ENCODE results near the gene FGGY. TPM values are rescaled to one million over a fixed set of nuclear protein-coding genes. Genes with fewer than 3 reads are reported as not detected.

Gene FGGY
- total and polyA plus RNA-seq, 2 donors (not counting 1 experiment from before 2014, with no cell fraction given) = 6.1 to 38.5 TPM

GRCh38 chr1:59292562-59292961 lies 4.3 kb upstream of the FGGY start:
- ChIA-PET POLR2A (interaction anchor here (1.4 to 1.7 kb wide), 2 partner anchors 26 to 508 kb away, joined by 4 to 6 read pairs; partner anchors contain the start of gene JUN), CTCF (interaction anchor here (0.6 to 3.7 kb wide), 15 partner anchors 9 to 552 kb away, joined by 3 to 21 read pairs (median 4); partner anchors contain the start of gene JUN)
- no peak overlapping the region for H2AFZ ChIP-seq (ENCODE audit: insufficient read depth, low read depth, low read length, poor library complexity, severe bottlenecking)
- no peaks in the 10 kb centered on the region for H3K79me2 ChIP-seq (ENCODE audit: control insufficient read depth, insufficient read depth, low read length)
- no peak overlapping the region for H3K9ac ChIP-seq (ENCODE audit: low read length)
- H3K27ac ChIP-seq (ENCODE audit: low read length in 2 of 2) = peak overlapping the region; percentile 15 to 50
- H3K36me3 ChIP-seq (replicated peaks in 1 of 2; ENCODE audit: control extremely low read depth in 1 of 2, control insufficient read depth in 1 of 2, extremely low read depth in 1 of 2, insufficient read depth in 2 of 2, low read length in 1 of 2) = no peaks in the 10 kb centered on the region
- intact Hi-C loops (cut with micrococcal nuclease) = loop anchor here (1.0 to 10.0 kb wide), 4 partner anchors 20 to 522 kb away; partner anchors contain the start of gene HOOK1
- Mint-ChIP-seq H3K4me3 (peak overlapping the region; percentile 14), H3K27me3 (no peaks in the 10 kb centered on the region), H3K9me3 (ENCODE audit: insufficient read depth) (no peaks in the 10 kb centered on the region), H3K4me1 (peaks cover 47% of the 10 kb centered on the region), H3K27ac (peak overlapping the region; percentile 59)
- no peaks in the 10 kb centered on the region for H3K27me3 ChIP-seq (replicated peaks in 1 of 4; ENCODE audit: control extremely low read depth in 1 of 4, control insufficient read depth in 3 of 4, insufficient read depth in 4 of 4, low read length in 3 of 4)
- H3K4me2 ChIP-seq (replicated peaks; ENCODE audit: low read depth, low read length, poor library complexity, severe bottlenecking) = peak overlapping the region; percentile 23
- ATAC-seq (ENCODE audit: low read depth) (peak; percentile 6), DNase-seq (peak; percentile 58)
- WGBS (ENCODE audit: insufficient coverage) = 0% methylated on average over 2 of the region's 2 CpGs
- no peak overlapping the region for H3K4me3 ChIP-seq (ENCODE audit: control extremely low read depth in 1 of 5, extremely low read depth in 1 of 5, insufficient read depth in 1 of 5, low read depth in 2 of 5, low read length in 4 of 5)
- no peaks in the 10 kb centered on the region for H4K20me1 ChIP-seq (ENCODE audit: control insufficient read depth, insufficient read depth, low read length, poor library complexity, severe bottlenecking)
- peaks cover 0 to 2% (median 0%) of the 10 kb centered on the region in 3 donors for H3K9me3 ChIP-seq (ENCODE audit: control extremely low read depth in 1 of 3, control insufficient read depth in 2 of 3, insufficient read depth in 1 of 3, low read length in 2 of 3)
- TF ChIP-seq CTCF (IDR thresholded peaks at IDR 0.05) = no peak
- H3K4me1 ChIP-seq (ENCODE audit: control insufficient read depth in 2 of 2, insufficient read depth in 2 of 2, low read length in 2 of 2) = peaks cover 26 to 33% of the 10 kb centered on the region in 2 donors

GRCh38 chr1:59293206-59293605 lies 3.7 kb upstream of the FGGY start:
- ChIA-PET POLR2A (interaction anchor here (1.4 to 1.7 kb wide), 2 partner anchors 27 to 509 kb away, joined by 4 to 6 read pairs; partner anchors contain the start of gene JUN), CTCF (interaction anchor here (0.9 to 3.7 kb wide), 9 partner anchors 10 to 553 kb away, joined by 3 to 21 read pairs (median 4); no protein-coding TSS in a partner anchor)
- Histone ChIP-seq H3K27me3 (replicated peaks in 1 of 4; ENCODE audit: control extremely low read depth in 1 of 4, control insufficient read depth in 3 of 4, insufficient read depth in 4 of 4, low read length in 3 of 4) (no peaks in the 10 kb centered on the region), H3K79me2 (ENCODE audit: control insufficient read depth, insufficient read depth, low read length) (no peaks in the 10 kb centered on the region), H3K36me3 (replicated peaks in 1 of 2; ENCODE audit: control extremely low read depth in 1 of 2, control insufficient read depth in 1 of 2, extremely low read depth in 1 of 2, insufficient read depth in 2 of 2, low read length in 1 of 2) (no peaks in the 10 kb centered on the region), H3K27ac (ENCODE audit: low read length in 2 of 2) (peak overlapping the region in 1 of 2 donors; percentile 50), H3K9me3 (ENCODE audit: control extremely low read depth in 1 of 3, control insufficient read depth in 2 of 3, insufficient read depth in 1 of 3, low read length in 2 of 3) (no peaks in the 10 kb centered on the region), H2AFZ (ENCODE audit: insufficient read depth, low read depth, low read length, poor library complexity, severe bottlenecking) (no peak overlapping the region), H4K20me1 (ENCODE audit: control insufficient read depth, insufficient read depth, low read length, poor library complexity, severe bottlenecking) (no peaks in the 10 kb centered on the region), H3K4me1 (ENCODE audit: control insufficient read depth in 2 of 2, insufficient read depth in 2 of 2, low read length in 2 of 2) (peaks cover 26 to 33% of the 10 kb centered on the region in 2 donors), H3K4me2 (replicated peaks; ENCODE audit: low read depth, low read length, poor library complexity, severe bottlenecking) (no peak overlapping the region), H3K4me3 (ENCODE audit: control extremely low read depth in 1 of 5, extremely low read depth in 1 of 5, insufficient read depth in 1 of 5, low read depth in 2 of 5, low read length in 4 of 5) (no peak overlapping the region), H3K9ac (ENCODE audit: low read length) (no peak overlapping the region)
- DNase-seq = no peak
- no peak for ATAC-seq (ENCODE audit: low read depth)
- TF ChIP-seq EZH2 (IDR thresholded peaks at IDR 0.05; ENCODE audit: borderline replicate concordance, insufficient read depth, low read depth, low read length, poor library complexity, severe bottlenecking) = no peak
- no peak for TF ChIP-seq CTCF (IDR thresholded peaks at IDR 0.05)
- H3K27ac Mint-ChIP-seq = no peak overlapping the region
- no CpG with 5 or more reads among the region's 2 CpGs for WGBS (ENCODE audit: insufficient coverage)
- no peak overlapping the region for H3K4me3 Mint-ChIP-seq
- no peaks in the 10 kb centered on the region for H3K27me3 Mint-ChIP-seq
- intact Hi-C loops (cut with micrococcal nuclease) = loop anchor here (10.0 kb wide), 2 partner anchors 478 to 522 kb away; partner anchors contain the start of gene HOOK1
- H3K9me3 Mint-ChIP-seq (ENCODE audit: insufficient read depth) = no peaks in the 10 kb centered on the region
- peaks cover 53% of the 10 kb centered on the region for H3K4me1 Mint-ChIP-seq
